ENCODE results near the gene MARCO. TPM values are rescaled to one million over a fixed set of nuclear protein-coding genes. Genes with fewer than 3 reads are reported as not detected.

Gene MARCO
- total RNA-seq, 1 experiment from 2014 or later, result not detected

DNA sequence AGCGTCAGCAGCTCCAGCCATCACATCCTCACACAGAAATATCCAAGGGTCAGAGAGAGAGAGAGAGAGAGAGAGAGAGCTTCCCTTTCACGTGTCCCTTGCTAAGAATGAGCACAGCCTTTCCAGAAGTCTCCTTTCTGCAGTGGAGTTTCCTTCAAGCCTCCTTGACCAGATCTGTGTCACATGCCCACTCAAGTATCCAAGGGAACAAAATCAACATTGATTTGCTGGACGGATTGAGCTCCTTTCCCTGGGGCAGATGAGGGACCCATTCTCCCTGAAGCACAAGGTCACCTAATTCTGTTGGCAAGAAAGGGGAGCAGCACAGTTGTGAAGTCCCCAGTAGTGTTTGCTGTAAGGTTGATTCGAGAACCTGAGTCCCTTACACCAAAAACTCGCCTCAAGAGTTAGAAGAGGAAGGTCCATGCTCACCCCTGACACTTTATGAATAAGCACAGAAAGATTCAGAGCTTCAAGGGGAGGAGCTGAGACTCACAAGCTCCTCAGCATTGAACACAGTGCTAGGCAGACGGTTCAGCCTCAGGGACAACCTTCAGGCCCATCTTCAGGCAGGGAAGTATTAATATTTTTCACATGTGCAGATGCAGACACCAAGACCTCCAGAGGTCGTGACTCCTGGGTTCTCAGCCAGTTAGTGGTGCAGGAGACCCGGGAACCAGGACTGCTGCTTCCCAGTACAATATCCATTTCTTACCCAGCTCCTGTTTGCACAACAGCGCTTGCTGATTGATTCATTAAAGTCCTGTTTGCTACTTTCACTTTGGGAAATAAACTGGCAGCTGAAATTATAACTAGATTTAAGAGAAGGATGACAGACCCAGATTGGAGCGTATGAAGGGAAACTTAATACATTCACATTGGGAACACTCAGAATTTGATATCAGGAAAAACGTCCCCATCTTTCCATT is 38.2 kb upstream of the MARCO start:
- Mint-ChIP-seq H3K9me3 (ENCODE audit: low read depth, unreplicated experiment) (peaks cover 5% of the 10 kb centered on the region), H3K4me1 (ENCODE audit: low read depth, unreplicated experiment) (no peaks in the 10 kb centered on the region), H3K4me3 (ENCODE audit: low read depth, unreplicated experiment) (no peak overlapping the region), H3K27me3 (ENCODE audit: unreplicated experiment) (peaks cover 40% of the 10 kb centered on the region), H3K27ac (ENCODE audit: unreplicated experiment) (no peak overlapping the region), H3K36me3 (ENCODE audit: insufficient read depth, unreplicated experiment) (no peaks in the 10 kb centered on the region)
- CTCF ChIA-PET, result interaction anchor here (0.7 kb wide), 1 partner anchor 48 kb away, joined by 3 read pairs; no protein-coding TSS in a partner anchor
- intact Hi-C loops (cut with micrococcal nuclease; ENCODE audit: unreplicated experiment), result no loop called here
- DNase-seq, result no peak
- no TSS peak for BruUV-seq (replicated peaks)
- TF ChIP-seq, protein P1, sequence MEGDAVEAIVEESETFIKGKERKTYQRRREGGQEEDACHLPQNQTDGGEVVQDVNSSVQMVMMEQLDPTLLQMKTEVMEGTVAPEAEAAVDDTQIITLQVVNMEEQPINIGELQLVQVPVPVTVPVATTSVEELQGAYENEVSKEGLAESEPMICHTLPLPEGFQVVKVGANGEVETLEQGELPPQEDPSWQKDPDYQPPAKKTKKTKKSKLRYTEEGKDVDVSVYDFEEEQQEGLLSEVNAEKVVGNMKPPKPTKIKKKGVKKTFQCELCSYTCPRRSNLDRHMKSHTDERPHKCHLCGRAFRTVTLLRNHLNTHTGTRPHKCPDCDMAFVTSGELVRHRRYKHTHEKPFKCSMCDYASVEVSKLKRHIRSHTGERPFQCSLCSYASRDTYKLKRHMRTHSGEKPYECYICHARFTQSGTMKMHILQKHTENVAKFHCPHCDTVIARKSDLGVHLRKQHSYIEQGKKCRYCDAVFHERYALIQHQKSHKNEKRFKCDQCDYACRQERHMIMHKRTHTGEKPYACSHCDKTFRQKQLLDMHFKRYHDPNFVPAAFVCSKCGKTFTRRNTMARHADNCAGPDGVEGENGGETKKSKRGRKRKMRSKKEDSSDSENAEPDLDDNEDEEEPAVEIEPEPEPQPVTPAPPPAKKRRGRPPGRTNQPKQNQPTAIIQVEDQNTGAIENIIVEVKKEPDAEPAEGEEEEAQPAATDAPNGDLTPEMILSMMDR (IDR thresholded peaks at IDR 0.05; ENCODE audit: unreplicated experiment), result no peak

DNA sequence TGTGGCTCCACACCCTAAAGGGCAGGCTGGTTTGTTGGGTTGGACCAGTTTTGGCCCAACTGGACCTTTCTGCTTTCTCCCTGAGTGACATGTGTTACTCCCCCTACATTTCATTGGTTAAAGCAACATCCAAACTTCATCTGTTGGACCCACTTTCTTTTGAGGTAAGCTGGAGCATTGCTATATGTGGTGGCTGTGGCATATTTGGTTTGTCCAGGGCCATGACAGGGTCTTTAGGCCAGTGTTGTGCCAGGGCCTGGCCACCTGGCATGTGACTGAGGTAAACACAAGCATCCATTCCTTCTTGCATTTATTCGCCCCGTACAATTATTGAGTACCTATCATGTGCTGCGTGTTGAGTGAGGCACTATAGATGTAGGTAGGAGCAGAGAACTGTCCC is 36.8 kb upstream of the MARCO start:
- peaks cover 5% of the 10 kb centered on the region for H3K9me3 Mint-ChIP-seq (ENCODE audit: low read depth, unreplicated experiment)
- BruUV-seq (replicated peaks), result no TSS peak
- H3K4me1 Mint-ChIP-seq (ENCODE audit: low read depth, unreplicated experiment), result no peaks in the 10 kb centered on the region
- CTCF ChIA-PET, result no interaction called here
- H3K36me3 Mint-ChIP-seq (ENCODE audit: insufficient read depth, unreplicated experiment), result no peaks in the 10 kb centered on the region
- TF ChIP-seq, protein P1 (IDR thresholded peaks at IDR 0.05; ENCODE audit: unreplicated experiment), result no peak
- H3K27ac Mint-ChIP-seq (ENCODE audit: unreplicated experiment), result no peak overlapping the region
- intact Hi-C loops (cut with micrococcal nuclease; ENCODE audit: unreplicated experiment), result no loop called here
- no peak for DNase-seq
- no peak overlapping the region for H3K4me3 Mint-ChIP-seq (ENCODE audit: low read depth, unreplicated experiment)
- peaks cover 40% of the 10 kb centered on the region for H3K27me3 Mint-ChIP-seq (ENCODE audit: unreplicated experiment)

DNA sequence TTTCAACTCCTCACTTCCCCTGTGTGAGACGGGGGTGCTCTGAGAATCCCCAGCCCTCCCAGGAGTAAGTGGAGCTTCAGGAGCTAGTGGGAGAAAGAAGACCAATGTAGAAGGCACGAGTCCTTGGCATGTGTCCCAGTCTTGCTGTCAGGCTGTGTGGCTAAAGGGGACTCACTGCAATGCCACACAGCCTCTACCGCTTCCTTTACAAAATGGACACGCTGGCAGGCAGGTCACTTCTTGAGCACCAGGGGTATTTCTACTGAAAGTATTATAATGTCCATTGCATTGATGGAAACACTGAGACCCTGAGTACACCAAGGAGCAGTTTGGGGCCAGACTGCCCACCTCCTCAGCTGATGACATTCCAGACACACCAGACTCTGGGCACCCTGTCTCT is 35.8 kb upstream of the MARCO start:
- TF ChIP-seq, protein P1 (IDR thresholded peaks at IDR 0.05; ENCODE audit: unreplicated experiment), result no peak
- intact Hi-C loops (cut with micrococcal nuclease; ENCODE audit: unreplicated experiment), result no loop called here
- no peak overlapping the region for H3K4me3 Mint-ChIP-seq (ENCODE audit: low read depth, unreplicated experiment)
- no peak for DNase-seq
- peaks cover 45% of the 10 kb centered on the region for H3K27me3 Mint-ChIP-seq (ENCODE audit: unreplicated experiment)
- no peaks in the 10 kb centered on the region for H3K36me3 Mint-ChIP-seq (ENCODE audit: insufficient read depth, unreplicated experiment)
- H3K4me1 Mint-ChIP-seq (ENCODE audit: low read depth, unreplicated experiment), result no peaks in the 10 kb centered on the region
- H3K9me3 Mint-ChIP-seq (ENCODE audit: low read depth, unreplicated experiment), result peaks cover 5% of the 10 kb centered on the region
- BruUV-seq (replicated peaks), result no TSS peak
- H3K27ac Mint-ChIP-seq (ENCODE audit: unreplicated experiment), result no peak overlapping the region
- CTCF ChIA-PET, result no interaction called here

DNA sequence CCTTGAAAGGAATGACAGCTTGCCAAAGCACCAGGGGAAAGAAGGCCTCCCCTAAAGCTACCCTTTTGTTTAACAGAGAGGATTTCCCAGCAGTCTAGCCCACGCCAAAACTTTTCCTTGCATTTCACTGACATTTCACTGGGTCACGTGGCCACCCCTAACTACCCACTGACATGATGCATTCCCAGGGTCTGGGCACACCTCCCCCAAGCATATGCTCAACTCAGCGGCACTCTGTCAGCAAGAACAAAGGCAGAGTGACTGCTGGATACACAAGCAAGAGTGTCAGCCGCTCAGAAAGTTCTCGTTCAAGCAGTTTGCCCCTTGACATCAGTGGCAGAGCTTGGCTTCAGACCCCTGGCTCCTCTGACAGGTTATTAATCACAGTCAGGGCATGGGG is 34.2 kb upstream of the MARCO start:
- Mint-ChIP-seq H3K4me1 (ENCODE audit: low read depth, unreplicated experiment) (no peaks in the 10 kb centered on the region), H3K27me3 (ENCODE audit: unreplicated experiment) (peaks cover 44% of the 10 kb centered on the region), H3K27ac (ENCODE audit: unreplicated experiment) (no peak overlapping the region), H3K4me3 (ENCODE audit: low read depth, unreplicated experiment) (no peak overlapping the region), H3K9me3 (ENCODE audit: low read depth, unreplicated experiment) (no peaks in the 10 kb centered on the region), H3K36me3 (ENCODE audit: insufficient read depth, unreplicated experiment) (no peaks in the 10 kb centered on the region)
- CTCF ChIA-PET, result interaction anchor here (0.8 kb wide), 1 partner anchor 283 kb away, joined by 3 read pairs; no protein-coding TSS in a partner anchor
- no peak for DNase-seq
- intact Hi-C loops (cut with micrococcal nuclease; ENCODE audit: unreplicated experiment), result no loop called here
- TF ChIP-seq, protein P1 (IDR thresholded peaks at IDR 0.05; ENCODE audit: unreplicated experiment), result no peak
- no TSS peak for BruUV-seq (replicated peaks)

Measured in Calu3 (cell line).